ENCODE results near the gene ROR1. TPM values are rescaled to one million over a fixed set of nuclear protein-coding genes. Genes with fewer than 3 reads are reported as not detected.

The ROR1 gene
- total and polyA plus RNA-seq, 2 of the 13 experiments (the other 11 are each of a cell fraction or from before 2014, with no cell fraction given), result 0.58 to 2.3 TPM

DNA sequence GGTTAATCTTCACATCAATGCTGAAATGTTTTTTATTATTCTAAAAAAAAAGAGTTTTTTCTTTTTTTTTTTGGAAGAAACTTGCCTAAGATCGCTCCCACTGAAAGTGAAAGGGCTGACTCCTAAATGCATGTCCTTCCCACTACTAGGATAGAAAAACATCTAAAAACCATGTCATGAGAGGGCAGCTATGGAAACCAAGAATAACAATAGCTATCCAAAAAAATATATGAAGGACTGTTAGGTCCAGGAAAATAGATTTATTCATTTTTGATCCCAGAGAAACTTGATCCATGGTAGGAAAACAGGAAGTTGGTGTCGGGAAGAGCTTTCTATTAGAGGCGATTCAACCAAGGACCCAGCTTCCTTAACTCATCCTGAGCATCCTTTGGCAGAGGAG is 23.1 kb upstream of the ROR1 start:
- FAIRE-seq (no peak), ATAC-seq (no peak), DNase-seq (ENCODE audit: low spot score) (no peak)
- Histone ChIP-seq H3K4me3 (replicated peaks in 1 of 3; ENCODE audit: insufficient read depth in 1 of 3, low read depth in 2 of 3, low read length in 3 of 3) (no peak overlapping the region), H3K9ac (ENCODE audit: insufficient read depth, low read depth, low read length) (no peak overlapping the region), H3K27me3 (ENCODE audit: control insufficient read depth in 1 of 2, insufficient read depth in 2 of 2, low read length in 2 of 2) (no peaks in the 10 kb centered on the region; a peak in 2 of 5 replicates), H3K79me2 (ENCODE audit: insufficient read depth, low read length) (no peaks in the 10 kb centered on the region), H2AFZ (ENCODE audit: low read length) (no peak overlapping the region), H3K27ac (ENCODE audit: extremely low read length, insufficient read depth, low read length) (no peak overlapping the region), H3K4me2 (ENCODE audit: low read depth, low read length) (no peak overlapping the region), H3K9me3 (ENCODE audit: low read length) (no peaks in the 10 kb centered on the region), H4K20me1 (ENCODE audit: insufficient read depth, low read length) (no peaks in the 10 kb centered on the region), H3K36me3 (replicated peaks in 1 of 2; ENCODE audit: control insufficient read depth in 1 of 2, insufficient read depth in 2 of 2, low read length in 2 of 2) (no peaks in the 10 kb centered on the region), H3K4me1 (ENCODE audit: insufficient read depth, low read length) (peaks cover 9% of the 10 kb centered on the region; the same call in 1 of the 2 replicates)
- TF ChIP-seq PHF20 (CRISPR knock-in tag; IDR thresholded peaks at IDR 0.05) (no peak), ZNF12 (CRISPR knock-in tag; IDR thresholded peaks at IDR 0.05) (no peak), ZNF460 (CRISPR knock-in tag; IDR thresholded peaks at IDR 0.05; ENCODE audit: borderline replicate concordance) (no peak), GZF1 (CRISPR knock-in tag; IDR thresholded peaks at IDR 0.05) (no peak)
- no TSS peak for BruUV-seq (replicated peaks)
- intact Hi-C loops (cut with micrococcal nuclease; ENCODE audit: unreplicated experiment) (no loop called here), in situ Hi-C loops (cut with HindIII; ENCODE audit: extremely low pct_ligation_motif_present, low pct_unique_long_range_greater_than_20kb) (no loop called here)
- WGBS (ENCODE audit: low lambda C conversion rate), result 26% methylated on average over 3 of the region's 3 CpGs
- CTCF ChIA-PET (ENCODE audit: low intra/inter-chr PET ratio, low total read pairs), result no interaction called here
- POLR2A ChIA-PET, result no interaction called here

DNA sequence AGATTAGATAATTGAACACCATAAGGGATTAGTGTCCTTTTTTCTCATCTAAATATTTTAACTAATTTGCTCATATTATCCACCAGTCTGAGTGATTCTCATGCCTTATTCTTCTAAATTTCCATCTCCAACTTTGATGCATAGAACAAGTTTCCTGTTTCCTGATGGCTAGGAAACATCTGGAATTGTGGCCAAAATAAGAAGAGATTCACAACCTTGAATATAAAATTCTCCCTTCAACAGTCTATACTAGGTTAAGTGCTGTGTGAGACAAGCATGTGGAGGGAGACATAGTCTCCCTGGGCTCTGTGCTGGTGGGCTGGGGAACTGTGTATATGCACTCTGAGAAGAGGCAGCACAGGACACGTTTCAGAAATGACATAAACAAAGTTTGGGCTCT is 21.6 kb upstream of the ROR1 start:
- Histone ChIP-seq H3K4me1 (ENCODE audit: insufficient read depth, low read length) (no peaks in the 10 kb centered on the region), H3K9me3 (ENCODE audit: low read length) (no peaks in the 10 kb centered on the region), H2AFZ (ENCODE audit: low read length) (no peak overlapping the region), H3K9ac (ENCODE audit: insufficient read depth, low read depth, low read length) (no peak overlapping the region), H3K4me3 (replicated peaks in 1 of 3; ENCODE audit: insufficient read depth in 1 of 3, low read depth in 2 of 3, low read length in 3 of 3) (no peak overlapping the region), H3K79me2 (ENCODE audit: insufficient read depth, low read length) (no peaks in the 10 kb centered on the region), H3K4me2 (ENCODE audit: low read depth, low read length) (no peak overlapping the region), H3K27ac (ENCODE audit: extremely low read length, insufficient read depth, low read length) (no peak overlapping the region), H4K20me1 (ENCODE audit: insufficient read depth, low read length) (no peaks in the 10 kb centered on the region), H3K36me3 (replicated peaks in 1 of 2; ENCODE audit: control insufficient read depth in 1 of 2, insufficient read depth in 2 of 2, low read length in 2 of 2) (no peaks in the 10 kb centered on the region), H3K27me3 (ENCODE audit: control insufficient read depth in 1 of 2, insufficient read depth in 2 of 2, low read length in 2 of 2) (no peaks in the 10 kb centered on the region; a peak in 1 of 5 replicates)
- ChIA-PET CTCF (ENCODE audit: low intra/inter-chr PET ratio, low total read pairs) (no interaction called here), POLR2A (no interaction called here)
- no TSS peak for BruUV-seq (replicated peaks)
- TF ChIP-seq ZNF577 (CRISPR knock-in tag; IDR thresholded peaks at IDR 0.05; ENCODE audit: borderline replicate concordance, low read depth), result no peak
- TF ChIP-seq RARA (CRISPR knock-in tag; IDR thresholded peaks at IDR 0.05), result no peak
- no peak for TF ChIP-seq SOX5 (CRISPR knock-in tag; IDR thresholded peaks at IDR 0.05; ENCODE audit: borderline replicate concordance)
- no peak for TF ChIP-seq ZNF296 (CRISPR knock-in tag; conservative IDR thresholded peaks at IDR 0.05)
- no peak for TF ChIP-seq HDAC6 (IDR thresholded peaks at IDR 0.05; ENCODE audit: low read depth, low read length)
- TF ChIP-seq ZNF850 (CRISPR knock-in tag; conservative IDR thresholded peaks at IDR 0.05), result no peak
- no peak for TF ChIP-seq ZNF33A (CRISPR knock-in tag; IDR thresholded peaks at IDR 0.05; ENCODE audit: borderline replicate concordance)
- no peak for TF ChIP-seq HNF1B (CRISPR knock-in tag; IDR thresholded peaks at IDR 0.05)
- no peak for TF ChIP-seq ZNF780A (CRISPR knock-in tag; IDR thresholded peaks at IDR 0.05)
- no peak for TF ChIP-seq ZNF138 (CRISPR knock-in tag; IDR thresholded peaks at IDR 0.05; ENCODE audit: low read depth)
- TF ChIP-seq RBAK (CRISPR knock-in tag; IDR thresholded peaks at IDR 0.05), result no peak
- TF ChIP-seq ZNF607 (CRISPR knock-in tag; IDR thresholded peaks at IDR 0.05; ENCODE audit: borderline replicate concordance), result no peak
- TF ChIP-seq CCAR2 (optimal IDR thresholded peaks at IDR 0.05; ENCODE audit: low read depth, low read length), result no peak
- TF ChIP-seq ZSCAN20 (CRISPR knock-in tag; IDR thresholded peaks at IDR 0.05; ENCODE audit: borderline replicate concordance), result no peak
- no peak for TF ChIP-seq MTA1 (CRISPR knock-in tag; IDR thresholded peaks at IDR 0.05; ENCODE audit: borderline replicate concordance)
- TF ChIP-seq CCDC6 (CRISPR knock-in tag; IDR thresholded peaks at IDR 0.05), result no peak
- TF ChIP-seq GTF3A (CRISPR knock-in tag; conservative IDR thresholded peaks at IDR 0.05), result no peak
- intact Hi-C loops (cut with micrococcal nuclease; ENCODE audit: unreplicated experiment), result no loop called here
- DNase-seq (ENCODE audit: low spot score), result no peak
- no peak for ATAC-seq
- no peak for FAIRE-seq
- 0% methylated on average over 1 of the region's 1 CpG for WGBS (ENCODE audit: low lambda C conversion rate)
- in situ Hi-C loops (cut with HindIII; ENCODE audit: extremely low pct_ligation_motif_present, low pct_unique_long_range_greater_than_20kb), result no loop called here

Measured in HepG2 (cell line).